HG02642 (cell line): Measurements from ENCODE around the gene SAP30BP.

Experiments used
- ATAC-seq: cut with Tn5 transposase; IDR thresholded peaks from one replicate; pipeline ENCODE4 v1.9.1; 2021; ENCODE audit warnings: mild to moderate bottlenecking; ENCODE audit not compliant: unreplicated experiment, poor library complexity

The SAP30BP gene

GRCh38 chr17:75733471-75733870, 66.3 kb downstream of the SAP30BP start:
- no peak for ATAC-seq

- ATAC-seq: no peak
These were observed 67.6 kb downstream of the SAP30BP start for GRCh38 chr17:75734674-75735294.

GRCh38 chr17:75736173-75736835, 69.2 kb downstream of the SAP30BP start:
- ATAC-seq: no peak

- no peak for ATAC-seq
These were observed 70.2 kb downstream of the SAP30BP start for GRCh38 chr17:75737133-75737962.

GRCh38 chr17:75738218-75738802, 71.2 kb downstream of the SAP30BP start:
- ATAC-seq: no peak

- no peak for ATAC-seq
These were observed 72.0 kb downstream of the SAP30BP start for GRCh38 chr17:75739174-75739573.

GRCh38 chr17:75739801-75740200, 72.7 kb downstream of the SAP30BP start:
- ATAC-seq: no peak

GRCh38 chr17:75740215-75740614, 73.1 kb downstream of the SAP30BP start:
- ATAC-seq: no peak

- no peak for ATAC-seq
These were observed 73.5 kb downstream of the SAP30BP start for GRCh38 chr17:75740631-75741077.

- ATAC-seq: no peak
These were observed 75.2 kb downstream of the SAP30BP start for GRCh38 chr17:75742337-75742736.

- no peak for ATAC-seq
These were observed 76.6 kb downstream of the SAP30BP start for GRCh38 chr17:75743625-75744206.

GRCh38 chr17:75748706-75749105, 81.6 kb downstream of the SAP30BP start:
- no peak for ATAC-seq

GRCh38 chr17:75749545-75750389, 82.6 kb downstream of the SAP30BP start:
- ATAC-seq: no peak

- no peak for ATAC-seq
These were observed 83.7 kb downstream of the SAP30BP start for GRCh38 chr17:75750661-75751423.

- ATAC-seq: no peak
These were observed 84.7 kb downstream of the SAP30BP start for GRCh38 chr17:75751676-75752404.

- no peak for ATAC-seq
These were observed 85.2 kb downstream of the SAP30BP start for GRCh38 chr17:75752405-75752709.

- ATAC-seq: no peak
These were observed 85.8 kb downstream of the SAP30BP start for GRCh38 chr17:75752802-75753513.
